B cell (primary cell): ENCODE results near the gene RTN4RL2. TPM values are rescaled to one million over a fixed set of nuclear protein-coding genes. Genes with fewer than 3 reads are reported as not detected.

ENCODE experiments used
- ATAC-seq: fragments of 200-7000 bp; cut with Tn5 transposase; one replicate; pipeline ENCODE4 v1.10.0; 2021; ENCODE audit warnings: low read depth, mild to moderate bottlenecking, moderate number of reproducible peaks, moderate library complexity
- CTCF ChIA-PET: fragments of 350-600 bp; sonication (Branson Sonifier 250); formaldehyde crosslinking; loops from one replicate; lab custom pipeline; 2021; ENCODE audit warnings: antibody characterized with exemption, inconsistent platforms; lab: Charles Lee
- POLR2A ChIA-PET: fragments of 350-600 bp; sonication (Branson Sonifier 250); formaldehyde crosslinking; loops from one replicate; lab custom pipeline; 2021; ENCODE audit warnings: antibody characterized with exemption; lab: Charles Lee
- DNase-seq: peaks from one replicate; pipeline ENCODE4 v3.0.0; 2013
- H2AFZ ChIP-seq: 2 replicates; pipeline ENCODE4 v1.6.1; 2012; ENCODE audit warnings: mild to moderate bottlenecking, low read depth, low read length; ENCODE audit not compliant: insufficient read depth, poor library complexity, severe bottlenecking
- H3K27ac ChIP-seq, 2 donors: 1 replicate in 1 of 2; 2 replicates in 1 of 2; pipeline ENCODE4 v1.5.1; 2012 to 2013; ENCODE audit warnings: low read length in 2 of 2, mild to moderate bottlenecking in 2 of 2, moderate library complexity in 1 of 2
- H3K27me3 ChIP-seq, 4 experiments: fragments of 200-600 bp in 1 of 4; sonication (generic) in 1 of 4; replicated peaks in 1 of 4; 1 replicate in 2 of 4; 2 replicates in 2 of 4; pipeline versions ENCODE4 v1.6.1 to v1.7.0; 2013 to 2016; ENCODE audit warnings: low read length in 3 of 4, mild to moderate bottlenecking in 2 of 4, mixed read lengths in 1 of 4, moderate library complexity in 1 of 4; ENCODE audit not compliant: insufficient read depth in 4 of 4, control insufficient read depth in 3 of 4; ENCODE audit errors: control extremely low read depth in 1 of 4
- H3K36me3 ChIP-seq, 2 experiments: replicated peaks in 1 of 2; 1 replicate in 1 of 2; 2 replicates in 1 of 2; pipeline versions ENCODE4 v1.6.1 to v1.7.1; 2013; ENCODE audit warnings: low read length in 1 of 2; ENCODE audit not compliant: insufficient read depth in 2 of 2, control insufficient read depth in 1 of 2; ENCODE audit errors: control extremely low read depth in 1 of 2, extremely low read depth in 1 of 2
- H3K4me1 ChIP-seq, 2 donors: fragments of 200-600 bp in 1 of 2; sonication (generic) in 1 of 2; 1 replicate in 1 of 2; 2 replicates in 1 of 2; pipeline versions ENCODE4 v1.5.1 to v1.6.1; 2013 to 2017; ENCODE audit warnings: low read length in 2 of 2; ENCODE audit not compliant: control insufficient read depth in 2 of 2, insufficient read depth in 2 of 2
- H3K4me2 ChIP-seq: replicated peaks from 2 replicates; pipeline ENCODE3; 2012; ENCODE audit warnings: mild to moderate bottlenecking, low read depth, low read length; ENCODE audit not compliant: poor library complexity, severe bottlenecking
- H3K4me3 ChIP-seq, 5 experiments: fragments of 200-600 bp in 1 of 5; sonication (generic) in 1 of 5; 1 replicate in 3 of 5; 2 replicates in 2 of 5; pipeline versions ENCODE4 v1.5.1 to v1.7.0; 2011 to 2016; ENCODE audit warnings: low read length in 4 of 5, mild to moderate bottlenecking in 4 of 5, low read depth in 2 of 5, control low read depth in 1 of 5, moderate library complexity in 1 of 5; ENCODE audit not compliant: insufficient read depth in 1 of 5; ENCODE audit errors: control extremely low read depth in 1 of 5, extremely low read depth in 1 of 5
- H3K79me2 ChIP-seq: fragments of 200-600 bp; sonication (generic); one replicate; pipeline ENCODE4 v1.6.0; 2016; ENCODE audit warnings: low read length; ENCODE audit not compliant: control insufficient read depth, insufficient read depth
- H3K9ac ChIP-seq: fragments of 200-600 bp; sonication (generic); 2 replicates; pipeline ENCODE4 v1.6.1; 2017; ENCODE audit warnings: mild to moderate bottlenecking, low read length, moderate library complexity
- H3K9me3 ChIP-seq, 3 donors: one replicate each; pipeline versions ENCODE4 v1.6.1 to v1.7.1; 2013; ENCODE audit warnings: low read length in 2 of 3; ENCODE audit not compliant: control insufficient read depth in 2 of 3, insufficient read depth in 1 of 3; ENCODE audit errors: control extremely low read depth in 1 of 3
- H4K20me1 ChIP-seq: 2 replicates; pipeline ENCODE4 v1.6.0; 2012; ENCODE audit warnings: mild to moderate bottlenecking, low read length; ENCODE audit not compliant: insufficient read depth, control insufficient read depth, poor library complexity, severe bottlenecking
- H3K27ac Mint-ChIP-seq: one replicate; pipeline ENCODE4 v1.8.0; 2021; ENCODE audit warnings: mixed read lengths
- H3K27me3 Mint-ChIP-seq: one replicate; pipeline ENCODE4 v1.8.0; 2021; ENCODE audit warnings: mixed read lengths
- H3K4me1 Mint-ChIP-seq: one replicate; pipeline ENCODE4 v1.8.0; 2021; ENCODE audit warnings: mixed read lengths
- H3K4me3 Mint-ChIP-seq: one replicate; pipeline ENCODE4 v1.8.0; 2021; ENCODE audit warnings: mixed read lengths
- H3K9me3 Mint-ChIP-seq: one replicate; pipeline ENCODE4 v1.8.0; 2022; ENCODE audit warnings: mixed read lengths; ENCODE audit not compliant: insufficient read depth
- EZH2 ChIP-seq: IDR thresholded peaks from 2 replicates; pipeline ENCODE4 v1.6.1; 2012; ENCODE audit warnings: borderline replicate concordance, low read depth, mild to moderate bottlenecking, moderate library complexity, low read length; ENCODE audit not compliant: insufficient read depth, poor library complexity, severe bottlenecking
- WGBS: methylation state at CpG from one replicate; pipeline ENCODE4 v1.1.5; 2013; ENCODE audit warnings: missing lambda C conversion rate; ENCODE audit not compliant: insufficient coverage; 5-methylcytosine and 5-hydroxymethylcytosine counted together
- intact Hi-C: fragments of 100-400 bp; cut with micrococcal nuclease; formaldehyde crosslinking; loops from one replicate; pipeline ENCODE4 v1.10.0; 2022
- polyA plus RNA-seq: library from polyadenylated mRNA; depleted of rRNA; stranded (reverse); fragments of >200 nt; gene quantifications from 2 replicates; pipeline ENCODE4 v1.2.3, GENCODE V29; 2012
- total RNA-seq, 2 donors: library from RNA; stranded (reverse); fragments of 120-200 nt in 1 of 2; gene quantifications; 1 replicate in 1 of 2; 2 replicates in 1 of 2; pipeline versions ENCODE4 v1.2.3 to v1.2.4, GENCODE V29; 2013 to 2022
- TF ChIP-seq, protein P1 (sequence below): fragments of 200-600 bp; IDR thresholded peaks from one replicate; pipeline ENCODE4 v1.8.0; 2022; ENCODE audit warnings: antibody characterized with exemption, mild to moderate bottlenecking

RTN4RL2 gene
- total and polyA plus RNA-seq, 2 donors (not counting 1 experiment from before 2014, with no cell fraction given) = 0.12 to 0.13 TPM

DNA sequence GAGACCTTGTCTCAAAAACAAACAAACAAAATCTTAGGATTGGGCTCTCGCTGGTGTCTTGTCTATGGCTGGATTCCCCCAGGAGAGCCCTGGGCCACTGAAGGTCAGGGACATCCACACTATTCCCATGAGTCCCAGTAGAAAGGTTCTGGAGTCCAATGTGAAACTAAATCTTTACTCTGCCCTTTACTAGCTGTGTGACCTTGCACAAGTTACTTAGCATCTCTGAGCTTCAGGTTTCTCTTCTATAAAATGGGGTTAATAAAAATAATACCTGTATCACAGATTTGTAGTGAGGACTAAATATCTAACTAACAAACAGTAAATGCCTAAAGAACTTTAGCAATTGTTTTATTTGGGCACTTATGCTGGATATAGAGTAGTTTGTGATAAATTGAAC is 46.2 kb downstream of the RTN4RL2 start:
- Mint-ChIP-seq H3K4me3 (no peak overlapping the region), H3K27me3 (no peaks in the 10 kb centered on the region), H3K9me3 (no peaks in the 10 kb centered on the region), H3K4me1 (peaks cover under 1% of the 10 kb centered on the region), H3K27ac (no peak overlapping the region)
- no peak overlapping the region for H3K27ac ChIP-seq
- H3K79me2 ChIP-seq = no peaks in the 10 kb centered on the region
- POLR2A ChIA-PET = no interaction called here
- no peaks in the 10 kb centered on the region for H3K36me3 ChIP-seq
- no peaks in the 10 kb centered on the region for H3K9me3 ChIP-seq
- no peaks in the 10 kb centered on the region for H4K20me1 ChIP-seq
- no peaks in the 10 kb centered on the region for H3K27me3 ChIP-seq
- intact Hi-C loops = no loop called here
- no peak overlapping the region for H2AFZ ChIP-seq
- no peak for ATAC-seq
- CTCF ChIA-PET = interaction anchor here (0.6 to 5.5 kb wide), 5 partner anchors 13 to 827 kb away, joined by 3 to 49 read pairs (median 3); no protein-coding TSS in a partner anchor
- no peak for DNase-seq
- no peaks in the 10 kb centered on the region for H3K4me1 ChIP-seq
- H3K4me2 ChIP-seq = no peak overlapping the region
- H3K4me3 ChIP-seq = no peak overlapping the region
- WGBS = 93% methylated on average over 1 of the region's 1 CpG
- H3K9ac ChIP-seq = no peak overlapping the region
- TF ChIP-seq EZH2 = no peak
- TF ChIP-seq, protein P1, sequence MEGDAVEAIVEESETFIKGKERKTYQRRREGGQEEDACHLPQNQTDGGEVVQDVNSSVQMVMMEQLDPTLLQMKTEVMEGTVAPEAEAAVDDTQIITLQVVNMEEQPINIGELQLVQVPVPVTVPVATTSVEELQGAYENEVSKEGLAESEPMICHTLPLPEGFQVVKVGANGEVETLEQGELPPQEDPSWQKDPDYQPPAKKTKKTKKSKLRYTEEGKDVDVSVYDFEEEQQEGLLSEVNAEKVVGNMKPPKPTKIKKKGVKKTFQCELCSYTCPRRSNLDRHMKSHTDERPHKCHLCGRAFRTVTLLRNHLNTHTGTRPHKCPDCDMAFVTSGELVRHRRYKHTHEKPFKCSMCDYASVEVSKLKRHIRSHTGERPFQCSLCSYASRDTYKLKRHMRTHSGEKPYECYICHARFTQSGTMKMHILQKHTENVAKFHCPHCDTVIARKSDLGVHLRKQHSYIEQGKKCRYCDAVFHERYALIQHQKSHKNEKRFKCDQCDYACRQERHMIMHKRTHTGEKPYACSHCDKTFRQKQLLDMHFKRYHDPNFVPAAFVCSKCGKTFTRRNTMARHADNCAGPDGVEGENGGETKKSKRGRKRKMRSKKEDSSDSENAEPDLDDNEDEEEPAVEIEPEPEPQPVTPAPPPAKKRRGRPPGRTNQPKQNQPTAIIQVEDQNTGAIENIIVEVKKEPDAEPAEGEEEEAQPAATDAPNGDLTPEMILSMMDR = no peak

DNA sequence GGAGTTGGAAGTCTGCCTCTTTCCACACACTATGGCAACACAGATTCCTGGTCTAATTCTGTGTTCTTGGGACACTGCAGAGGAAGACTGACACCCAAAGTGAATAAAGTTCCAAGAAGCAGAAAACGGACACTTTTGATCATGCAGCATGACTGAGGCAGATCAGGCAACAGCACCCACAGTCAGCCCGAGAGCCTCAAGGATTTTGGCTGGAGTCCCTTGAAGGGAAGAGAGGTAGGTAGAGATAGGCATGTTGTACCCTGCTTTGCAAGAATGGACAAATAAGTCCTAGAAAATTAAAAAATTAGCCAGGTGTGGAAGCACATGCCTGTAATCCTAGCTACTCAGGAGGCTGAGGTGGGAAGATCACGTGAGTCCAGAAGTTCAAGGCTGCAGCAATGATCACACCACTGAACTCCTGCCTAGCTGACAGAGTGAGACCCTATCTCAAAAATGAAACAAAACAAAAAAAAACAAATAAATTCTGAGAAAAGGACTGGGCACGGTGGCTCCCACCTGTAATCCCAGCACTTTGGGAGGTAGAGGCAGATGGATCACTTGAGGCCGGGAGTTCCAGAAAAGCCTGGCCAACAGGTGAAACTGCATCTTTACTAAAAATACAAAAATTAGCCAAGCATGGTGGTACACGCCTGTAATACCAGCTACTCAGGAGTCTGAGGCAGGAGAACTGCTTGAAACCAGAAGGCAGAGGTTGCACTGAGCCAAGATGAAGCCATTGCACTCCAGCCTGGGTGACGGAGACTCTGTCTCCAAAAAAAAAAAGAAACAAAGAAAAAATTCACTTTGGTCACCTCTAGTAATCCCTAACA is 48.2 kb downstream of the RTN4RL2 start:
- Histone ChIP-seq H3K4me2 (no peak overlapping the region), H3K36me3 (no peaks in the 10 kb centered on the region), H3K4me1 (peaks cover 0 to 7% of the 10 kb centered on the region in 2 donors), H4K20me1 (no peaks in the 10 kb centered on the region), H2AFZ (no peak overlapping the region), H3K9ac (no peak overlapping the region), H3K79me2 (no peaks in the 10 kb centered on the region), H3K27ac (no peak overlapping the region), H3K4me3 (no peak overlapping the region), H3K9me3 (no peaks in the 10 kb centered on the region), H3K27me3 (no peaks in the 10 kb centered on the region)
- intact Hi-C loops = no loop called here
- Mint-ChIP-seq H3K4me1 (peaks cover 18% of the 10 kb centered on the region), H3K27me3 (no peaks in the 10 kb centered on the region), H3K27ac (no peak overlapping the region), H3K4me3 (no peak overlapping the region), H3K9me3 (no peaks in the 10 kb centered on the region)
- CTCF ChIA-PET = interaction anchor here (0.6 to 5.5 kb wide), 4 partner anchors 15 to 244 kb away, joined by 4 to 49 read pairs (median 8); no protein-coding TSS in a partner anchor
- POLR2A ChIA-PET = no interaction called here
- no peak for DNase-seq
- TF ChIP-seq EZH2 = no peak
- TF ChIP-seq, protein P1 = no peak
- WGBS = 90% methylated on average over 7 of the region's 7 CpGs
- ATAC-seq = no peak
